Karpas-422 (cell line): ENCODE data around the gene TLR10. TPM values are rescaled to one million over a fixed set of nuclear protein-coding genes. Genes with fewer than 3 reads are reported as not detected.

Experiments
- DNase-seq: peaks from one replicate; pipeline ENCODE4 v3.0.0-alpha.2; 2015
- H2AFZ ChIP-seq: fragments of 200-600 bp; sonication (generic); 2 replicates; pipeline ENCODE4 v1.6.1; 2014; ENCODE audit warnings: antibody characterized with exemption, low read length, mixed read lengths
- H3K27ac ChIP-seq: fragments of 200-600 bp; sonication (generic); 2 replicates; pipeline ENCODE4 v1.5.1; 2014; ENCODE audit warnings: mild to moderate bottlenecking, low read length, moderate library complexity
- H3K27me3 ChIP-seq: fragments of 200-600 bp; sonication (generic); 2 replicates; pipeline ENCODE4 v1.6.1; 2014; ENCODE audit warnings: low read length, mixed read lengths
- H3K36me3 ChIP-seq: fragments of 200-600 bp; sonication (generic); 2 replicates; pipeline ENCODE4 v1.6.1; 2014; ENCODE audit warnings: low read length, mixed read lengths; ENCODE audit not compliant: insufficient read depth
- H3K4me1 ChIP-seq: fragments of 200-600 bp; sonication (generic); 2 replicates; pipeline ENCODE4 v1.6.1; 2014; ENCODE audit warnings: mild to moderate bottlenecking, low read length, mixed read lengths
- H3K4me2 ChIP-seq: fragments of 200-600 bp; sonication (generic); 2 replicates; pipeline ENCODE4 v1.6.1; 2014; ENCODE audit warnings: low read length, low read depth, mild to moderate bottlenecking; ENCODE audit not compliant: poor library complexity, severe bottlenecking
- H3K4me3 ChIP-seq: fragments of 200-600 bp; sonication (generic); 2 replicates; pipeline ENCODE4 v1.5.1; 2014; ENCODE audit warnings: mild to moderate bottlenecking, antibody characterized with exemption, low read length, mixed read lengths
- H3K79me2 ChIP-seq: fragments of 200-600 bp; sonication (generic); 2 replicates; pipeline ENCODE4 v1.6.1; 2014; ENCODE audit warnings: mild to moderate bottlenecking, low read length, mixed read lengths
- H3K9ac ChIP-seq: fragments of 200-600 bp; sonication (generic); 2 replicates; pipeline ENCODE4 v1.6.0; 2014; ENCODE audit warnings: low read length
- H3K9me2 ChIP-seq: fragments of 200-600 bp; sonication (generic), shearing (Covaris generic); replicated peaks from 2 replicates; pipeline ENCODE4 v1.6.0; 2014; ENCODE audit warnings: mild to moderate bottlenecking, low read length, moderate library complexity; ENCODE audit not compliant: insufficient read depth
- H3K9me3 ChIP-seq: fragments of 300-700, 200-600 bp; sonication (generic); 2 replicates; pipeline ENCODE4 v1.6.1; 2014; ENCODE audit warnings: low read length, mixed read lengths
- H4K20me1 ChIP-seq: fragments of 200-600 bp; sonication (generic); 2 replicates; pipeline ENCODE4 v1.6.1; 2014; ENCODE audit warnings: mild to moderate bottlenecking, antibody characterized with exemption, low read length, low read depth; ENCODE audit not compliant: insufficient read depth
- total RNA-seq: library from RNA; depleted of rRNA; stranded (reverse); fragments of >200 nt; shearing (Covaris generic); gene quantifications from 2 replicates; pipeline ENCODE4 v1.2.3, GENCODE V29; 2014; ENCODE audit warnings: low replicate concordance

Gene TLR10
- total RNA-seq, 1 experiment from 2014 or later, result 142 TPM

DNA sequence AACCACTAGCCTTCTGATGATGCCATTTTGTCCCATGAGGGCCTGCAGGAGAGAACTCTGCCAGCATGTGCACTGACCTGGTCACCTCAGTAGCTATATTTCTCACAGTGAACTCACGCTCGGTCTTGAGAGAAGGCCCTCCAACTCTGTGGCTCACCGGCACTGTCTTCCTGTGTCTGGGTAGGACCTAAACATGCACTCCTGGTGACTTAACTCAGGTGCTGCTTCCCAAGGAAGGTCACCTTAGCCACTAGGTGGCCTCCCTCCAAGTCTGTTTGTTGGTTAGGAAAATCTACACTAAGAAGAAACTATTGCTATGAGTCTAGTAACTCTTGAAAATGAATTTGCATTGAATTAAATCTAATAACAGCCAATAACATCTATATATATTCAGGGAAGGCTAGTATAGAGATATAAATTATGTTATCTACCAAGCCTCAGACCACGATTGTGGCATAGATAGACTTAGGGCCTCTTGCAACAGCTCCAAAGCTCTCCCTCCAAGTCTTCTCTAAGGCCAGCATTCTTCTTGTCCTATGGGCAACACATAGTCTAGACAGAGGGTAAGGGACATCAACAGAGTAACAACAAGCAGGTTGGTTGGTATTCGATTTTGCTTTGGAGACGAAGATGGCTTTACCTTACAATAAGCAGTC is 24.7 kb downstream of the TLR10 start:
- Histone ChIP-seq H3K4me1 (peaks cover 59% of the 10 kb centered on the region), H3K9me3 (no peaks in the 10 kb centered on the region), H3K27me3 (no peaks in the 10 kb centered on the region), H4K20me1 (no peaks in the 10 kb centered on the region), H2AFZ (peak overlapping the region; percentile 88), H3K9ac (no peak overlapping the region), H3K4me2 (peak overlapping the region; percentile 20), H3K9me2 (no peaks in the 10 kb centered on the region), H3K4me3 (no peak overlapping the region), H3K79me2 (no peaks in the 10 kb centered on the region), H3K36me3 (no peaks in the 10 kb centered on the region), H3K27ac (peak overlapping the region; percentile 100)
- peak; percentile 75 for DNase-seq

DNA sequence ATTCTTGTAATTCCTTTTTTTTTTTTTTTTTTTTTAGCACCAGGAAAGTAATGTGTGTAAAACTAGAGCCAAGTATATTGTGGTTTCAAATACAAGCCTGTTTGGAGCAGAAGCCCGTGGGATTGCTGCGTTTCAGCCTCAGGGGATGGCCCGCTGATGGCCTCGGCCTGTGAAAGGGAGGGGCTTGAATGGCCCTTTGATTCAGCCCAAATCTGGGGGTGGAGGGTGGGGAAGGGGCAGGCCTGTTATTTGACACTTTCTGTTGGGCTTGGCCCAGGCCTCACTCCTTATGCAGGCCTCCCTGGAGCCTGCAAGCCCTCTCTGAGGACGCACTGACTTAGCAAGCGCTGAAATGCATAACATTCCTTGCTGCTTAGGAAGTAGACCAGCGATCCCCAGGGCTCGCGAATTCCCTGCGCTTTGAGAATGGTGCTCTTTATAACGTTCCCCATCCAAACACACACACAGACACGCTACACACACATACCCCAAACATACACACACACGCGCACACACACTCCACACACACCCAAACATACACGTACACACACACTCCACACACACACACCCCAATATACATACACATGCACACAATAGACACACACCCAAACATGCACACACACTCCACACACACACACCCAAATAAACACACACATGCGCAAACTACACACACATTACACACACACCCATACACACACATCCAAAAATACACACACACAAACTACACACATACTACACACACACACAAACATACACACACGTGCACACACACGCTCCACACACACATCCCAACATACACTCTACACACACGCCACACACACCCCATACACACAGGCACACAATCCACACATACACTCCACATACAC is 29.6 kb downstream of the TLR10 start:
- Histone ChIP-seq H3K4me2 (no peak overlapping the region), H3K9ac (no peak overlapping the region), H2AFZ (no peak overlapping the region), H3K4me1 (peaks cover 12% of the 10 kb centered on the region), H3K27ac (no peak overlapping the region), H3K79me2 (no peaks in the 10 kb centered on the region), H4K20me1 (no peaks in the 10 kb centered on the region), H3K27me3 (no peaks in the 10 kb centered on the region), H3K9me2 (no peaks in the 10 kb centered on the region), H3K4me3 (no peak overlapping the region), H3K36me3 (no peaks in the 10 kb centered on the region), H3K9me3 (no peaks in the 10 kb centered on the region)
- no peak for DNase-seq

DNA sequence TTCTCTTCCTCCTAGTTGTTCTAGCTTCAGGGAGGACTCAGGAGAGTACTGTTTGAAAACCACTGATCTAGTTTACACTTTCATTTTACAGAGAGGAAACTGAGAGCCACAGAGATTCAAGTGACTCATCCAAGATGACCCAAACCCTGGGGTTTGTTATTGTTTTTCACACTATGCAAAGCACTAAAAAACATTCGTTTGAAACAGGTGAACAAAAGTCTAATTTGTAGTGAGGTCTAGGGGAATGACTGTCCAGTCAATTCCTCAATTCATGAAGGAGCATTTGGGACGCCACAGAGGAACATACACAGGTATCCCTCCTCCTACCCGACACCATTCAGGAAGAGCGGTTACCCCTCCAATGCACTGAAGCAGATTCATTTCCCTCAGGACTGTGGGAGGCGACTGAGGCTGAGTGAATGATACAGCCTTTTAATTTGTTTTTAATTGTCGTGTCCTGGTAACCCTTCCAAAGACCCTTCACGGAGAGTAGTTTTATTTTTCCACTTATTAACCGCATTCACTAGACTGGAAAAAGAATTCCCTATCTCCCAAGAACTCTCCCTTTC is 30.3 kb downstream of the TLR10 start:
- no peak for DNase-seq
- H3K9ac ChIP-seq, result no peak overlapping the region

DNA sequence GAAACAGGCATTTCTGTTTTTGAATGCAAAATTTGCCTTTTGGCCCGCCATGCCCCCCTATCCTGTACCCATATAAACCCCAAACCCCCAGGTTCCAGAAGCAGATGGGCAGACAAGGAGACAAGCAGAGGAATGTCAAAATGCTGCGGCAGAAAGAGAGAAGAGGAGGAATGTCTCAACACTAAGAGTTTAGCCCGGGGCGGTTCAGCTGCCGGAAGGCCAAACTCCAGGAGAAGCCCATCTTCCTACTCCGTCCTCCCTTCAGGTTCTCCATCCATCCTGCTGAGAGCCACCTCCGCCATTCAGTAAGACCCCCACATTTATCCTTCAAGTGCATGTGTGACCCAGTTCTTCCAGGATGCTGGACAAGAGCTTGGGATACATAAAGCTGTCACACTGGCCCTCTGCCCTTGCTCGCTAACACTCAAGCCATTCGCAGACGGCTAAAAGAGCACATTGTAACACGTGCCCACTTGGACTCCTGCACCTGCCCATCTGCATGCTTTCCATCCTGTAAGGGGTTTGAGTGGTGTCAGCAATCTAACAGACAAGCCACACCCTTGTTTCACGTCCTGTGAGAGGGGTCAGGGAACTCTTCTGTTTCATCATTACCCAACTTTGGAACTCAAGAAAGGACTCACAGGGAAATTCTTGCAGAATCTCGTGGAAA is 31.3 kb downstream of the TLR10 start:
- Histone ChIP-seq H3K36me3 (no peaks in the 10 kb centered on the region), H3K4me2 (no peak overlapping the region), H2AFZ (no peak overlapping the region)

More for the DNA sequence above, 30.3 kb downstream of the TLR10 start:
- no peaks in the 10 kb centered on the region; the same call in 1 of the 2 replicates for H3K9me3 ChIP-seq
- no peak overlapping the region for H3K27ac ChIP-seq
- H3K4me2 ChIP-seq, result no peak overlapping the region
- H3K9me2 ChIP-seq, result no peaks in the 10 kb centered on the region
- no peaks in the 10 kb centered on the region for H3K36me3 ChIP-seq
- H4K20me1 ChIP-seq, result no peaks in the 10 kb centered on the region
- H3K4me1 ChIP-seq, result peaks cover 5% of the 10 kb centered on the region
- no peaks in the 10 kb centered on the region for H3K79me2 ChIP-seq
- H3K4me3 ChIP-seq, result no peak overlapping the region
- no peaks in the 10 kb centered on the region for H3K27me3 ChIP-seq
- no peak overlapping the region for H2AFZ ChIP-seq

DNA sequence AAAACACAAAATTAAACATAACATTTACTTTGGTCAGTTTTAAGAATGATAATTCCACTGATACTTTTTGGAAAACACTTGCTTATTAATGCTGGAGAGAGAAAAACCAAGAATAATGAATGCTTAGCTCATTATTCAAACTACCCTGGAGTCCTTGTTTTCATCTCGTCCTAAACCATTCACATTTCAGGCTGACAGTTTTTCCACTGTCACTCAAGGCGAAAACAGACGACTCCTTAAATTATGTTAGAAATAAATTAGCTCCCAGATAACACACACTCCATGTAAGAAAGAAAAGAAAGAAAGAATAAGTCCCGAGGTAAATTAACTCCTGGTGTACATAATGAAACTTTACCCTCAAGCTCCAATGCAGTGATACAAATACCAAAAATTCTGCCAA is 33.5 kb downstream of the TLR10 start:
- no peaks in the 10 kb centered on the region for H3K79me2 ChIP-seq
- DNase-seq, result no peak
- H3K9me3 ChIP-seq, result no peaks in the 10 kb centered on the region; the same call in 1 of the 2 replicates
- H3K4me2 ChIP-seq, result no peak overlapping the region
- H3K4me3 ChIP-seq, result no peak overlapping the region
- H3K27me3 ChIP-seq, result no peaks in the 10 kb centered on the region
- no peaks in the 10 kb centered on the region for H3K36me3 ChIP-seq
- no peak overlapping the region for H3K9ac ChIP-seq
- no peak overlapping the region for H3K27ac ChIP-seq
- H4K20me1 ChIP-seq, result no peaks in the 10 kb centered on the region
- H2AFZ ChIP-seq, result no peak overlapping the region
- H3K4me1 ChIP-seq, result no peaks in the 10 kb centered on the region
- H3K9me2 ChIP-seq, result no peaks in the 10 kb centered on the region

More for the DNA sequence above, 31.3 kb downstream of the TLR10 start:
- H3K9ac ChIP-seq, result no peak overlapping the region
- H3K9me3 ChIP-seq, result no peaks in the 10 kb centered on the region; the same call in 1 of the 2 replicates
- H3K27ac ChIP-seq, result no peak overlapping the region
- no peaks in the 10 kb centered on the region for H3K27me3 ChIP-seq
- no peaks in the 10 kb centered on the region for H3K9me2 ChIP-seq
- no peak for DNase-seq
- no peak overlapping the region for H3K4me3 ChIP-seq
- H3K79me2 ChIP-seq, result no peaks in the 10 kb centered on the region
- no peaks in the 10 kb centered on the region for H4K20me1 ChIP-seq
- no peaks in the 10 kb centered on the region for H3K4me1 ChIP-seq

DNA sequence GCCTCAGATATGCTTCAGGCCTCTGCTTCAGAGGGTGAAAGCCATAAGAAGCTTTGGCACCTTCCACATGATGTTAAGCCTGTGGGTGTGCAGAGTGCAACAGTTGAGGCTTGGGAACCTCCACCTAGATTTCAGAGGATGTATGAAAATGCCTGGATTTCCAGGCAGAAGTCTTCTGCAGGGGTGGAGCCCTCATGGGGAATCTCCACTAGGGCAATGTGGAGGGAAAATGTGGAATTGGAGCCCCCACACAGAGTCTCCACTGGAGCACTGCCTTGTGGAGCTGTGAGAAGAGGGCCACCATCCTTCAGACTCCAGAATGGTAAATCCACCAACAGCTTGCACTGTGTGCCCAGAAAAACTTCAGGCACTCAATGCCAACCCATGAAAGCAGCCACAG is 35.2 kb downstream of the TLR10 start:
- no peaks in the 10 kb centered on the region for H3K79me2 ChIP-seq
- H3K9me2 ChIP-seq, result no peaks in the 10 kb centered on the region
- no peaks in the 10 kb centered on the region for H4K20me1 ChIP-seq
- no peak for DNase-seq
- H3K9ac ChIP-seq, result no peak overlapping the region
- no peak overlapping the region for H3K27ac ChIP-seq
- no peak overlapping the region for H3K4me3 ChIP-seq
- no peaks in the 10 kb centered on the region; the same call in 1 of the 2 replicates for H3K9me3 ChIP-seq
- peaks cover 8% of the 10 kb centered on the region; the same call in 1 of the 2 replicates for H3K4me1 ChIP-seq
- no peaks in the 10 kb centered on the region for H3K36me3 ChIP-seq
- no peaks in the 10 kb centered on the region for H3K27me3 ChIP-seq
- no peak overlapping the region for H2AFZ ChIP-seq
- no peak overlapping the region for H3K4me2 ChIP-seq

DNA sequence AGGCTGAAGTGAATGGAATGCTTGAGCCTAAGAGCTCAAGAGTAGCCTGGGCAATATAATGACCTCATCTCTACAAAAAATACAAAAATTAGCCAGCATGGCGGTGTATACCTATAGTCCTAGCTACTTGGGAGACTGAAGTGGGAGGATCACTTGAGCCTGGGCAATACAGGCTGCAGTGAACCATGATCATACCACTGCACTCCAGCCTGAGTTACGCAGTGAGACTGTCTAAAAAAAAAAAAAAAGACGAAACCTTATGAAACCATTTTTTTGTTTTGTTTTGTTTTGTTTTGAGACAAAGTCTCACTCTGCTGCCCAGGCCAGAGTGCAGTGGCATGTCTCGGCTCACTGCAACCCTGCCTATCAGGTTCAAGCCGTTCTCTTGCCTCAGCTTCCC is 36.9 kb downstream of the TLR10 start:
- Histone ChIP-seq H3K4me3 (no peak overlapping the region), H3K27ac (no peak overlapping the region), H3K9me2 (no peaks in the 10 kb centered on the region), H3K27me3 (no peaks in the 10 kb centered on the region), H2AFZ (no peak overlapping the region), H3K4me1 (peaks cover 8% of the 10 kb centered on the region; the same call in 1 of the 2 replicates), H3K36me3 (no peaks in the 10 kb centered on the region), H3K79me2 (no peaks in the 10 kb centered on the region), H3K9me3 (no peaks in the 10 kb centered on the region; the same call in 1 of the 2 replicates), H3K9ac (no peak overlapping the region), H3K4me2 (no peak overlapping the region), H4K20me1 (no peaks in the 10 kb centered on the region)
- DNase-seq, result no peak
